ENCODE measurements around the gene ISG15.

DNA sequence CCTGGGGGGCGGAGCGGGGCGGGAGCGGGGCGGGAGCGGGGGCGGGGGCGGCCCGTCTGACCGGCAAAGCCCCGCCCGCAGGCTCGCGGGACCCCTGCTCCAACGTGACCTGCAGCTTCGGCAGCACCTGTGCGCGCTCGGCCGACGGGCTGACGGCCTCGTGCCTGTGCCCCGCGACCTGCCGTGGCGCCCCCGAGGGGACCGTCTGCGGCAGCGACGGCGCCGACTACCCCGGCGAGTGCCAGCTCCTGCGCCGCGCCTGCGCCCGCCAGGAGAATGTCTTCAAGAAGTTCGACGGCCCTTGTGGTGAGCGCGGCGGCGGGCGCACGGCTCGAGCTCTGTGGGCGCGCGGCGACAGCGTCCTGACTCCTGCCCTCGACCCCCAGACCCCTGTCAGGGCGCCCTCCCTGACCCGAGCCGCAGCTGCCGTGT lies 27.8 kb downstream of the ISG15 start:
- TF ChIP-seq, protein P1, sequence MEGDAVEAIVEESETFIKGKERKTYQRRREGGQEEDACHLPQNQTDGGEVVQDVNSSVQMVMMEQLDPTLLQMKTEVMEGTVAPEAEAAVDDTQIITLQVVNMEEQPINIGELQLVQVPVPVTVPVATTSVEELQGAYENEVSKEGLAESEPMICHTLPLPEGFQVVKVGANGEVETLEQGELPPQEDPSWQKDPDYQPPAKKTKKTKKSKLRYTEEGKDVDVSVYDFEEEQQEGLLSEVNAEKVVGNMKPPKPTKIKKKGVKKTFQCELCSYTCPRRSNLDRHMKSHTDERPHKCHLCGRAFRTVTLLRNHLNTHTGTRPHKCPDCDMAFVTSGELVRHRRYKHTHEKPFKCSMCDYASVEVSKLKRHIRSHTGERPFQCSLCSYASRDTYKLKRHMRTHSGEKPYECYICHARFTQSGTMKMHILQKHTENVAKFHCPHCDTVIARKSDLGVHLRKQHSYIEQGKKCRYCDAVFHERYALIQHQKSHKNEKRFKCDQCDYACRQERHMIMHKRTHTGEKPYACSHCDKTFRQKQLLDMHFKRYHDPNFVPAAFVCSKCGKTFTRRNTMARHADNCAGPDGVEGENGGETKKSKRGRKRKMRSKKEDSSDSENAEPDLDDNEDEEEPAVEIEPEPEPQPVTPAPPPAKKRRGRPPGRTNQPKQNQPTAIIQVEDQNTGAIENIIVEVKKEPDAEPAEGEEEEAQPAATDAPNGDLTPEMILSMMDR (IDR thresholded peaks at IDR 0.05; ENCODE audit: poor library complexity): no peak
- no peak for TF ChIP-seq EZH2 (IDR thresholded peaks at IDR 0.05; ENCODE audit: borderline replicate concordance)
- no peak for TF ChIP-seq EZH2phosphoT487 (IDR thresholded peaks at IDR 0.05; ENCODE audit: low read depth, severe bottlenecking, unreplicated experiment)

Data from hepatocyte (in vitro differentiated cells).